Gastroesophageal sphincter (tissue), 4 donors: Measurements from ENCODE around the gene KRTAP10-7. TPM values are rescaled to one million over a fixed set of nuclear protein-coding genes. Genes with fewer than 3 reads are reported as not detected.
"Not testable (repeated sequence)": the region's sequence is repeated elsewhere in the genome, so short reads cannot be mapped to it uniquely, and the experiment has no call there.

ENCODE experiments used
- ATAC-seq: fragments of 150-250 bp; one replicate; pipeline ENCODE4 v1.9.1; 2016; ENCODE audit warnings: mild to moderate bottlenecking, moderate library complexity
- H3K27ac ChIP-seq, 4 donors: fragments of 200-600 bp; sonication (generic) in 3 of 4; 1 replicate in 3 of 4; 2 replicates in 1 of 4; pipeline ENCODE4 v1.5.1; 2016 to 2019
- H3K27me3 ChIP-seq: fragments of 200-600 bp; sonication (generic); one replicate; pipeline ENCODE4 v1.5.1; 2019
- H3K36me3 ChIP-seq, 2 donors: fragments of 200-600 bp; sonication (generic); one replicate each; pipeline ENCODE4 v1.5.1; 2019; ENCODE audit warnings: control low read depth in 1 of 2
- H3K4me1 ChIP-seq, 3 donors: fragments of 200-600 bp; sonication (generic); 1 replicate in 2 of 3; 2 replicates in 1 of 3; pipeline ENCODE4 v1.5.1; 2016 to 2019; ENCODE audit warnings: control low read depth in 2 of 3
- H3K4me3 ChIP-seq, 2 donors: fragments of 200-600 bp; sonication (generic); one replicate each; pipeline ENCODE4 v1.5.1; 2019; ENCODE audit warnings: mild to moderate bottlenecking in 1 of 2, moderate library complexity in 1 of 2
- H3K9me3 ChIP-seq, 3 donors: fragments of 200-600 bp; sonication (generic); one replicate each; pipeline ENCODE4 v1.5.1; 2017 to 2019; ENCODE audit warnings: control low read depth in 2 of 3
- EP300 ChIP-seq: sonication (generic); formaldehyde crosslinking; IDR thresholded peaks from one replicate; pipeline ENCODE4 v1.6.1; 2017; ENCODE audit warnings: antibody characterized with exemption, mild to moderate bottlenecking
- POLR2A ChIP-seq, 2 donors: fragments of 450-650 bp; IDR thresholded peaks; one replicate each; pipeline ENCODE4 v1.6.1; 2017; ENCODE audit warnings: antibody characterized with exemption in 2 of 2, mild to moderate bottlenecking in 2 of 2, moderate library complexity in 1 of 2
- POLR2AphosphoS5 ChIP-seq: sonication (generic); formaldehyde crosslinking; IDR thresholded peaks from one replicate; pipeline ENCODE4 v1.6.1; 2017; ENCODE audit warnings: antibody characterized with exemption
- WGBS, 2 donors: methylation state at CpG; one replicate each; pipeline ENCODE4 v1.1.5; 2018; ENCODE audit warnings: low coverage in 1 of 2; 5-methylcytosine and 5-hydroxymethylcytosine counted together
- total RNA-seq, 4 donors: library from RNA; depleted of rRNA; stranded (reverse); fragments of >200 nt; gene quantifications; one replicate each; pipeline ENCODE4 v1.1.0, GENCODE V29; 2016
- TF ChIP-seq, protein P1 (sequence below), 4 experiments: fragments of 200-600 bp in 2 of 4; fragments of 450-650 bp in 2 of 4; sonication (generic) in 1 of 4; IDR thresholded peaks; one replicate each; pipeline ENCODE4 v1.5.1; 2017 to 2019; ENCODE audit warnings: antibody characterized with exemption in 4 of 4, mild to moderate bottlenecking in 2 of 4, moderate library complexity in 2 of 4

KRTAP10-7 gene
- total RNA-seq, 4 donors from 2014 or later, result not detected

DNA sequence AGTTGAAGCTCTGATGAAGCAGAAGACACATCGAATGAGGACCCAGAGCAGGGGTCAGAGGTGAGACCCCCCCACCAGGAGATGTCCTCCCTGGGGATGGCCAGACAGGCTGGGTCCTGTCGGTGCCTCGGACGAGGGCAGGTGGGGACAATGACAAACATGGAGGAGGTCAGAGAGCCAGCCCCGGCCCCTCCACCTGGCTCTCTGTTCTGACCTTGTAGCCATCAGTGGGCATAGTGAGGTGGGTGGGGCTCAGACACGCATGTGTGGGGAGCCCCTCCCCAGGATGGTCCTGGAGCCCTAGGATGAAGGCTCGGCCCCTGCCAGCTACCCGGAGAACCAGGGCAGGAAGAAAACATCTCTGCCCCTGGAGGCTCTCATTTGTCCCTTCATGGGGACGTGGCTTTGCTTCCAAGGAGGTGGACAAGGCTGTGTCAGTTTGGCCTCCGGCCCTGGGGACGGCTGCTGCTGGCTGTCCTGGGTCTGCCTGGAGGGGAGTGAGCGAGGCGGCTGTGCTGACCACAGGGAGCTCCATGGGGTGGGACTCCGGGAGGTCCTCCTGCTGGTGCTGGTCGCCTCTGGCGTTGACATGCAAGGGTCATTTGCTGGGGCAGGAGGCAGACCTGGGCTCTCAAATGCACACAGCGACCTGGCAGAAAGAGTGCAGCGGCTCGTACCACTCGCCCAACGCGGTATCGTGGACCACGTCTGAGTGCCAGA, 10.7 kb upstream of the KRTAP10-7 start:
- Histone ChIP-seq H3K27me3 (peaks cover 62% of the 10 kb centered on the region), H3K4me1 (no peaks in the 10 kb centered on the region), H3K9me3 (peaks cover 0 to 10% (median 0%) of the 10 kb centered on the region in 3 donors), H3K27ac (no peak overlapping the region), H3K4me3 (no peak overlapping the region), H3K36me3 (no peaks in the 10 kb centered on the region)
- ATAC-seq, result no peak
- TF ChIP-seq, protein P1, sequence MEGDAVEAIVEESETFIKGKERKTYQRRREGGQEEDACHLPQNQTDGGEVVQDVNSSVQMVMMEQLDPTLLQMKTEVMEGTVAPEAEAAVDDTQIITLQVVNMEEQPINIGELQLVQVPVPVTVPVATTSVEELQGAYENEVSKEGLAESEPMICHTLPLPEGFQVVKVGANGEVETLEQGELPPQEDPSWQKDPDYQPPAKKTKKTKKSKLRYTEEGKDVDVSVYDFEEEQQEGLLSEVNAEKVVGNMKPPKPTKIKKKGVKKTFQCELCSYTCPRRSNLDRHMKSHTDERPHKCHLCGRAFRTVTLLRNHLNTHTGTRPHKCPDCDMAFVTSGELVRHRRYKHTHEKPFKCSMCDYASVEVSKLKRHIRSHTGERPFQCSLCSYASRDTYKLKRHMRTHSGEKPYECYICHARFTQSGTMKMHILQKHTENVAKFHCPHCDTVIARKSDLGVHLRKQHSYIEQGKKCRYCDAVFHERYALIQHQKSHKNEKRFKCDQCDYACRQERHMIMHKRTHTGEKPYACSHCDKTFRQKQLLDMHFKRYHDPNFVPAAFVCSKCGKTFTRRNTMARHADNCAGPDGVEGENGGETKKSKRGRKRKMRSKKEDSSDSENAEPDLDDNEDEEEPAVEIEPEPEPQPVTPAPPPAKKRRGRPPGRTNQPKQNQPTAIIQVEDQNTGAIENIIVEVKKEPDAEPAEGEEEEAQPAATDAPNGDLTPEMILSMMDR (IDR thresholded peaks at IDR 0.05), result no peak
- no peak for TF ChIP-seq POLR2AphosphoS5
- 84 to 92% methylated on average over 2 to 11 of the region's 24 CpGs for WGBS, 2 donors

DNA sequence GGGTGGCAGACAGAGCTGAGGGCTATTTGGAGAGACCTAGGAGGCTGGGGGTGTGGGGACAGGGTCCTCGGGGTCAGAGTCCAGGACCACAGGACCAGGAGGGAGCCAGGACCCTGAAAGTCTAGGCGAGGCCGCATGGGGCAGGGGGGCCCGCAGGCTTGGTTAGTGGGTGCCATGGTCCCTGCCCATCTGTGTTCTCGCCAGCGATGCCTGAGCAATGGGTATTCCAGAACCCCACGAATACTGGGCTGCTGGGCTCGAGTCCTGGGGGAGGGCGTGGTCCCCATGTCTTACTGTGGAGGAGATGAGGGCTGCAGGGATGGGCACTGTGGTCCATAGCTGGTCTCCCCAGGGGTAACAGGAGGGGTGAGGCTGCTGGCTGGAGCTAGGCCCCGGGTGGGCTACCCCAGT, 10.1 kb upstream of the KRTAP10-7 start:
- H3K4me1 ChIP-seq, result no peaks in the 10 kb centered on the region
- 76% methylated on average over 5 of the region's 10 CpGs; no CpG with 5 or more reads in 1 of the 2 donors for WGBS, 2 donors
- no peak overlapping the region for H3K27ac ChIP-seq
- peaks cover 0 to 8% (median 0%) of the 10 kb centered on the region in 3 donors for H3K9me3 ChIP-seq
- peaks cover 62% of the 10 kb centered on the region for H3K27me3 ChIP-seq
- ATAC-seq, result no peak
- H3K4me3 ChIP-seq, result no peak overlapping the region
- TF ChIP-seq, protein P1 (IDR thresholded peaks at IDR 0.05), result no peak
- no peak for TF ChIP-seq POLR2A (IDR thresholded peaks at IDR 0.05)
- H3K36me3 ChIP-seq, result no peaks in the 10 kb centered on the region

DNA sequence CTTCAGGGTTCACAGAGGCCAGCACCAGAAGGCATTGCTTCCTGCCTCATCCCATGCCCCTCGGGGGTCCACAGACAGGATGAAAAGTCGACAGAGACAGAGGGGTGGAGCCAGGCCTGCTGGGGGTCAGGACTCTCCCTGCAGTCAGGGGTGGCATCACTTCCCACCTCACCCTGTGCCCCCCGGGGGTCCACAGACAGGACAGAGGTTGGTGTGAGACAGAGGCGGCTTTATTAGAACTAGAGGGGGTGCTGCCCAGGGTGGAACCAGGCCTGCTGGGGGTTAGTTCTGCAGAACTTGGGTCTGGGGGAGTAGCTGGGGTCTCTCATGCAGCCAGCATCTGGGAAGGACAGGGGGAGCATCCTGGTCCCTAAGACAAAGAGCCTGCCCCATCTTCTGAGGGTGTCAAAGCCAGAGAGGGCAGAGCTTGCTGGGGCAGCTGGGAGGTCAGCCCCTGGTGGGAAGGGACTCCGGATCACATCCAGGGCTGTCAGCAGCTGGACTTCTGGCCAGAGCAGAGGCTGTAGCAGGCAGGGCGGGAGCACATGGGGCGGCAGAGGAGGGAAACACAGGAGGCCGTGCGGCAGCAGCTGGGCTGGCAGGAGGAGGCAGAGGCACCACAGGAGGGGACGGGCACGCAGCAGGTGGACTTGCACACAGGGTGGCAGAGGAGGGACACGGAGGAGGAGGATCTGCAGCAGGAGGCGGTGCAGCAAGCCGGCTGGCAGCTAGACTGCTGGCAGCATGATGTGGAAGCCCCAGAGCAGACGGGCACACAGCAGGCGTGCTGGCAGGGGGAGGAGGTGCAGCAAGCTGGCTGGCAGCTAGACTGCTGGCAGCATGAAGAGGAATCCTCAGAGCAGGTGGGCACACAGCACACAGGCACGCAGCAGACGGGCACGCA, 9.2 kb upstream of the KRTAP10-7 start:
- peaks cover 61% of the 10 kb centered on the region for H3K27me3 ChIP-seq
- H3K36me3 ChIP-seq, ATAC-seq, H3K9me3 ChIP-seq, H3K4me3 ChIP-seq, H3K4me1 ChIP-seq, H3K27ac ChIP-seq: not testable (repeated sequence)
- 53 to 60% methylated on average over 2 to 3 of the region's 19 CpGs for WGBS, 2 donors

DNA sequence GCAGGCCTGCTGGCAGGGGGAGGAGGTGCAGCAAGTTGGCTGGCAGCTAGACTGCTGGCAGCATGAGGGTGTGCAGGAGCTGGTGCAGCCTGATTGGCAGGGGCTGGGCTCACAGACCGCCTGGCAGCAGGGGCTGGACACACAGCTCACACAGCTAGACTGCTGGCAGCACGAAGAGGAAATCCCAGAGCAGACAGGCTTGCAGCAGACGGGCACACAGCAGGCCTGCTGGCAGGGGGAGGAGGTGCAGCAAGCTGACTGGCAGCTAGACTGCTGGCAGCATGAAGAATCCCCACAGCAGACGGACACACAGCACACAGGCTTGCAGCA, 8.6 kb upstream of the KRTAP10-7 start:
- peaks cover 56% of the 10 kb centered on the region for H3K27me3 ChIP-seq
- not testable (repeated sequence) for H3K4me1 ChIP-seq, H3K4me3 ChIP-seq, ATAC-seq, H3K36me3 ChIP-seq, H3K27ac ChIP-seq, H3K9me3 ChIP-seq
- WGBS, 2 donors, result no CpG with 5 or more reads among the region's 4 CpGs

DNA sequence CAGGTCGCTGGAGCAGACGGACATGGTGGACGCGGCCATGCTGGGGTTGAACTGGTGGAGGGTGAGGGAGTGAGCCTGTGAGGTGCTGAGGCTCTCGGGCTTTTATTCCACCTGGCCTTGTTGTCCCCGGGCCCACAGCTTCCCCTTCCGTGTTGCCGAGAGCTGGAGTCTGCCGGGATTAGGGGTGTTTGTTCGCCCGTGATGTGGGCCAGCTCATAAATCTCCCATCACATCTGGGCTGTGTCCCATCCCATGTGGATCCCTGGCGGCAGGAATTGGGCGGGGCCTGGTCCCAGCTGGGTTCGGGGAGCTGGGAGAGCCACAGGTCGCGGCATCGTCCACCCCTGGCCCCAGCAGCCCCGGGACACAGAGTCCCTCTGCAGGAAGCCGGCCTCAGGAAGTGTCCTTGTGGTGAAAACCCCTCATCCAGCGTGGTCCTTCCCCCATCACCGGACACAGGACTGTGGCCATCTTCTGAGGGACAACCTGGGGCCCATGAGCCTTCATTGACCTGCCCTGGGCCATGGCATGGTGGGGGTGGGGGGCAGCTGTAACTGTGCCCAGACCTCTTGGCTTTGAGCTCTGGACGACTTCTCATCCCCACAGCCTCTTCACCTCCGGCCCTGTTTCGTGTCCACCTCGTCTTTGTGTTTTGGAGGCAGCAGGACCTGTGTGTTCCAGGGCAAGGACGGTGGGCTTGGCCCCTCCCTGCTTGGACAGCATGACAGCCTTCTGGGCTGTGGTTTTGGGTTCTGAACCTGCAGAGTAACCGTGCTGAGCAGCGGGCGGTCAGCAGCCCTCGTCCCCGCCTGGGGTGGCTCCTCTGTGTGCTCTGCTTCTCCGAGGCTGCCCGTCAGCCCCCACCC, 7.7 kb upstream of the KRTAP10-7 start, which contains the start of gene KRTAP10-6:
TSS of gene KRTAP10-6 (minus strand) at position 60 of the 866 bp plus-strand sequence. CDS start at position 39, 21 bp downstream.
- H3K36me3 ChIP-seq, result no peaks in the 10 kb centered on the region
- ATAC-seq, result no peak
- no peak within 1 kb of the TSS for H3K4me3 ChIP-seq
- 78% methylated on average over 4 of the region's 33 CpGs; no CpG with 5 or more reads in 1 of the 2 donors for WGBS, 2 donors
- no peaks in the 10 kb centered on the region for H3K9me3 ChIP-seq
- H3K27ac ChIP-seq, result no peak within 1 kb of the TSS
- no peak for TF ChIP-seq POLR2A (IDR thresholded peaks at IDR 0.05)
- TF ChIP-seq EP300, result no peak
- no peak for TF ChIP-seq POLR2AphosphoS5
- TF ChIP-seq, protein P1 (IDR thresholded peaks at IDR 0.05), result no peak
- H3K27me3 ChIP-seq, result peaks cover 54% of the 10 kb centered on the region
- no peaks in the 10 kb centered on the region for H3K4me1 ChIP-seq
